ENCODE results near the gene GABPB1.

DNA sequence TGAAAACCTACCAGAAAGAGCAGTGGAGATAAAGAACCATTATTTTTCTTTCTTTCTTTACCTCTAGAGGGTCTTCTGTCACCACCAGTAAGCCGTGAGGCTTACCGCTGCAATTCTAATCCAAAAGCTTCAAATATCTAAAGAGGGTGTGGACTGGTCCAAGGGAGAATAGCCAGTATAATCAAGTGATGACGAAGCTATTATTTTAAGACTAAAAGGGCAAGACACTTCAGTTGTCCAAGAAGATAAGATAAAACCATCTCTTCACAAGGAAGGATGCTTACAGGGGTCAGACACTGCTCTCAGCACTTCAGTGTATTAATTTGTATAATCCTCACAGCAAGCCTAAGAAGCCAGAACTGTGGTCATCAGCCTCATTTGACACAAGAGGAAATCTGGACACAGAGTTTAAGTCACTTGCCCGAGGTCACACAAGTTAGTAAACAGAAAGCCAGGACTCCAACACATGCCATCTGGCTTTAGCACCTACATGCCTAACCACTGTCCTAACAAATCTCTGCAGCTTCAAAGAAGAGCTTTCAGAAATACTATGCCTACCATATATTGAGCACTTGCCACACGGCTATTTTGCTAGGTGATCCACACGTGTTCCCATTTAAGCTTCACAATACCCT lies 104.1 kb downstream of the GABPB1 start:
- TF ChIP-seq, protein P1, sequence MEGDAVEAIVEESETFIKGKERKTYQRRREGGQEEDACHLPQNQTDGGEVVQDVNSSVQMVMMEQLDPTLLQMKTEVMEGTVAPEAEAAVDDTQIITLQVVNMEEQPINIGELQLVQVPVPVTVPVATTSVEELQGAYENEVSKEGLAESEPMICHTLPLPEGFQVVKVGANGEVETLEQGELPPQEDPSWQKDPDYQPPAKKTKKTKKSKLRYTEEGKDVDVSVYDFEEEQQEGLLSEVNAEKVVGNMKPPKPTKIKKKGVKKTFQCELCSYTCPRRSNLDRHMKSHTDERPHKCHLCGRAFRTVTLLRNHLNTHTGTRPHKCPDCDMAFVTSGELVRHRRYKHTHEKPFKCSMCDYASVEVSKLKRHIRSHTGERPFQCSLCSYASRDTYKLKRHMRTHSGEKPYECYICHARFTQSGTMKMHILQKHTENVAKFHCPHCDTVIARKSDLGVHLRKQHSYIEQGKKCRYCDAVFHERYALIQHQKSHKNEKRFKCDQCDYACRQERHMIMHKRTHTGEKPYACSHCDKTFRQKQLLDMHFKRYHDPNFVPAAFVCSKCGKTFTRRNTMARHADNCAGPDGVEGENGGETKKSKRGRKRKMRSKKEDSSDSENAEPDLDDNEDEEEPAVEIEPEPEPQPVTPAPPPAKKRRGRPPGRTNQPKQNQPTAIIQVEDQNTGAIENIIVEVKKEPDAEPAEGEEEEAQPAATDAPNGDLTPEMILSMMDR (IDR thresholded peaks at IDR 0.05): no peak
- no peak for TF ChIP-seq POLR2A (IDR thresholded peaks at IDR 0.05)
